ENCODE measurements around the gene AADACL4.
A peak's percentile ranks its signal among the peaks of the same experiment; 100 is the strongest.

AADACL4 gene

GRCh38 chr1:12634696-12635202 is 9.1 kb upstream of the AADACL4 start (continued):
- no peak for TF ChIP-seq ZNF555 (tag by site-specific recombination; conservative IDR thresholded peaks at IDR 0.05)
- TF ChIP-seq ZNF138 (tag by site-specific recombination; IDR thresholded peaks at IDR 0.05; ENCODE audit: borderline replicate concordance): no peak
- TF ChIP-seq, protein P1, sequence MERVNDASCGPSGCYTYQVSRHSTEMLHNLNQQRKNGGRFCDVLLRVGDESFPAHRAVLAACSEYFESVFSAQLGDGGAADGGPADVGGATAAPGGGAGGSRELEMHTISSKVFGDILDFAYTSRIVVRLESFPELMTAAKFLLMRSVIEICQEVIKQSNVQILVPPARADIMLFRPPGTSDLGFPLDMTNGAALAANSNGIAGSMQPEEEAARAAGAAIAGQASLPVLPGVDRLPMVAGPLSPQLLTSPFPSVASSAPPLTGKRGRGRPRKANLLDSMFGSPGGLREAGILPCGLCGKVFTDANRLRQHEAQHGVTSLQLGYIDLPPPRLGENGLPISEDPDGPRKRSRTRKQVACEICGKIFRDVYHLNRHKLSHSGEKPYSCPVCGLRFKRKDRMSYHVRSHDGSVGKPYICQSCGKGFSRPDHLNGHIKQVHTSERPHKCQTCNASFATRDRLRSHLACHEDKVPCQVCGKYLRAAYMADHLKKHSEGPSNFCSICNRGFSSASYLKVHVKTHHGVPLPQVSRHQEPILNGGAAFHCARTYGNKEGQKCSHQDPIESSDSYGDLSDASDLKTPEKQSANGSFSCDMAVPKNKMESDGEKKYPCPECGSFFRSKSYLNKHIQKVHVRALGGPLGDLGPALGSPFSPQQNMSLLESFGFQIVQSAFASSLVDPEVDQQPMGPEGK (tag by site-specific recombination; IDR thresholded peaks at IDR 0.05): no peak

- no peak for TF ChIP-seq ZNF488 (tag by site-specific recombination; IDR thresholded peaks at IDR 0.05)
- peak; percentile 60 for TF ChIP-seq GLIS1 (tag by site-specific recombination; IDR thresholded peaks at IDR 0.05)
- no peaks in the 10 kb centered on the region for H3K36me3 ChIP-seq (ENCODE audit: control insufficient read depth in 2 of 2, insufficient read depth in 1 of 2, low read length in 2 of 2)
- POLR2A ChIA-PET: no interaction called here
- no peaks in the 10 kb centered on the region for H3K9me3 ChIP-seq (ENCODE audit: control insufficient read depth, insufficient read depth, low read depth, low read length)
- no peaks in the 10 kb centered on the region for H3K4me1 ChIP-seq (ENCODE audit: control insufficient read depth, insufficient read depth, low read length)
- H3K4me3 ChIP-seq (ENCODE audit: low read depth, low read length): no peak overlapping the region
- no peak overlapping the region for H3K27ac ChIP-seq (ENCODE audit: extremely low read depth, low read depth, low read length)
- CTCF ChIA-PET: interaction anchor here (0.7 kb wide), 1 partner anchor 8 kb away, joined by 3 read pairs; the partner anchor contains the start of gene AADACL4
Measured at GRCh38 chr1:12636098-12636950, 7.6 kb upstream of the AADACL4 start.

DNA sequence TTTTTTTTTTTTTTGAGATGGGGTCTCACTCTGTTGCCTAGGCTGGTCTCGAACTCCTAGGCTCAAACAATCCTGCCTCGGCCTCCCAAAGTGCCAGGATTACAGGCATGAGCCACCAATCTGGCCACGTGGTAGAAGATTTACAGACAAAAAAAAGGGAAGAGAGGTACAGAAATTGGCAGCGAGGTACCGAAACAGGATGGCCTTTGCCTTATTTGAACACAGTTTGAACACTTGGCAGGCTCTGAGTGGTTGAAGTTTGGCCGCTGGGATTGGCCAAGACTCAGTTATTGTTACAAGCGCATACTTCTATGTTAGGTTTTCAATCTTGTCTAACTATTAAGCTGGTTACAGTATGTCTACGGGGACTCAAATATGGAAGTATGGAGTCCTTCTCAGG is 6.2 kb upstream of the AADACL4 start:
- no peak overlapping the region for H3K4me3 ChIP-seq (ENCODE audit: low read depth, low read length)
- no peak overlapping the region for H3K27ac ChIP-seq (ENCODE audit: extremely low read depth, low read depth, low read length)
- no peaks in the 10 kb centered on the region for H3K9me3 ChIP-seq (ENCODE audit: control insufficient read depth, insufficient read depth, low read depth, low read length)
- H3K36me3 ChIP-seq (ENCODE audit: control insufficient read depth in 2 of 2, insufficient read depth in 1 of 2, low read length in 2 of 2): no peaks in the 10 kb centered on the region
- no peaks in the 10 kb centered on the region for H3K4me1 ChIP-seq (ENCODE audit: control insufficient read depth, insufficient read depth, low read length)
- CTCF ChIA-PET: interaction anchor here (0.6 kb wide), 1 partner anchor 12 kb away, joined by 3 read pairs; no protein-coding TSS in a partner anchor
- POLR2A ChIA-PET: no interaction called here
- TF ChIP-seq ZNF629 (tag by site-specific recombination; IDR thresholded peaks at IDR 0.05) (no peak), BCL11B (tag by site-specific recombination; IDR thresholded peaks at IDR 0.05; ENCODE audit: low read depth) (no peak), ZNF777 (tag by site-specific recombination; IDR thresholded peaks at IDR 0.05; ENCODE audit: borderline replicate concordance) (no peak), ZNF174 (tag by site-specific recombination; IDR thresholded peaks at IDR 0.05) (no peak), ZBTB17 (tag by site-specific recombination; IDR thresholded peaks at IDR 0.05) (no peak), OSR2 (tag by site-specific recombination; IDR thresholded peaks at IDR 0.05) (no peak), ZNF645 (tag by site-specific recombination; IDR thresholded peaks at IDR 0.05) (no peak), ZFP37 (tag by site-specific recombination; IDR thresholded peaks at IDR 0.05) (no peak), REPIN1 (tag by site-specific recombination; IDR thresholded peaks at IDR 0.05; ENCODE audit: low read depth) (no peak)
